Mesothelial cell of epicardium (in vitro differentiated cells): ENCODE results near the gene LIPT2. TPM values are rescaled to one million over a fixed set of nuclear protein-coding genes. Genes with fewer than 3 reads are reported as not detected.

Experiments used
- DNase-seq, 2 experiments: peaks; one replicate each; pipeline ENCODE4 v3.0.0; 2021; ENCODE audit warnings: low spot score in 2 of 2; ENCODE audit not compliant: unreplicated experiment in 2 of 2
- H3K27ac Mint-ChIP-seq: 2 replicates; pipeline ENCODE4 v1.8.0; 2021; ENCODE audit warnings: mixed read lengths
- H3K27me3 Mint-ChIP-seq: 2 replicates; pipeline ENCODE4 v1.8.0; 2021; ENCODE audit warnings: low read depth, mixed read lengths
- H3K36me3 Mint-ChIP-seq: 2 replicates; pipeline ENCODE4 v1.8.0; 2021; ENCODE audit warnings: mixed read lengths
- H3K4me1 Mint-ChIP-seq: 2 replicates; pipeline ENCODE4 v1.8.0; 2021; ENCODE audit warnings: mixed read lengths
- H3K4me3 Mint-ChIP-seq: 2 replicates; pipeline ENCODE4 v1.8.0; 2021; ENCODE audit warnings: mild to moderate bottlenecking, moderate library complexity, mixed read lengths
- H3K9me3 Mint-ChIP-seq: 2 replicates; pipeline ENCODE4 v1.8.0; 2021; ENCODE audit warnings: mixed read lengths
- CTCF ChIP-seq: fragments of 200-600 bp; sonication (generic); IDR thresholded peaks from one replicate; pipeline ENCODE4 v1.5.0; 2021; ENCODE audit warnings: antibody characterized with exemption; ENCODE audit not compliant: unreplicated experiment
- total RNA-seq: library from RNA; stranded (reverse); gene quantifications from 3 replicates; pipeline ENCODE4 v1.2.1, GENCODE V29; 2021

The LIPT2 gene
- total RNA-seq, 1 donor from 2014 or later: 8.7 TPM

DNA sequence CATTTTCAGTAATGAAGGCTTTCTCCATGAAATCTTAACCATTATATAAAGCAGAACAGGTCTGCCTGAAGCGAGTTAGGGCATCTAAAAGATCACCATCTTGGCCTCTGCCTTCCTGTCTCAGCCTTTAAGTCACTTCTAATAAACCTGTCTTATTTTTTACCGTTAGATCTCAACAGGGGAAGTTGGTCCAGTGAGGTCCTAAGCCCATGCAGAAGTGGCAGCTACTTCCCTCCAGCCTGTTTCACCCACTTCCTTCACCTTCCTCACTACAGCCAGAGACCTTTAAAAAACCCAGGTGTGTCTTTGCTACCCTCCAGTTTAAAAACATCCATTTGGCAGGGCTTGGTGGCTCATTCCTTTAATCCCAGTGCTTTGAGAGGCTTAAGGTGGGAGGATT, 14.1 kb upstream of the LIPT2 start:
- TF ChIP-seq CTCF: no peak
- no peaks in the 10 kb centered on the region for H3K36me3 Mint-ChIP-seq
- no peak overlapping the region for H3K4me3 Mint-ChIP-seq
- H3K9me3 Mint-ChIP-seq: peaks cover 9% of the 10 kb centered on the region
- H3K4me1 Mint-ChIP-seq: no peaks in the 10 kb centered on the region
- no peak overlapping the region for H3K27ac Mint-ChIP-seq
- no peak for DNase-seq
- no peaks in the 10 kb centered on the region for H3K27me3 Mint-ChIP-seq

- H3K27me3 Mint-ChIP-seq: no peaks in the 10 kb centered on the region
- DNase-seq: no peak
- H3K27ac Mint-ChIP-seq: no peak overlapping the region
- peaks cover 8% of the 10 kb centered on the region for H3K9me3 Mint-ChIP-seq
- H3K4me3 Mint-ChIP-seq: no peak overlapping the region
- no peaks in the 10 kb centered on the region for H3K36me3 Mint-ChIP-seq
- H3K4me1 Mint-ChIP-seq: no peaks in the 10 kb centered on the region
- TF ChIP-seq CTCF: no peak
These were observed 13.3 kb upstream of the LIPT2 start for GRCh38 chr11:74506823-74507222.

DNA sequence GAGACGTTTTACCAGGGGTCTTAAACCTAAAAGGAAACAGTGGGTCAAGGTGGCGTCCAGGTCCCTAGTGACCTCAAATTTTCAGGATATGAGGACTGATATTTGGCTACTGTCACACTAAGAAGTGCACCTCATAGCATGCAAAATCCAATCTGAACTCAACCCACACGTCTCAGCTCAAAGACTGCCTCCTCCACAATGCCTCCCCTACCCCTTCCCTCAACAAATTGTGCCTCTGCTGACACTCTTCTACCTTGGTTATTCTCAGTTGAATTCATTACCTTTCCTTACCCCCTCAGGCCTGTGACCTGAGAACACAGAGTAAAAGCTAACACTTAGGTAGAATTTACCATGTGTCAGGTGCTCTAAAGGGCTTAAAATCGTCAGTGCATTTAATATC, 12.4 kb upstream of the LIPT2 start:
- TF ChIP-seq CTCF: no peak
- H3K4me1 Mint-ChIP-seq: no peaks in the 10 kb centered on the region
- no peak overlapping the region for H3K27ac Mint-ChIP-seq
- H3K36me3 Mint-ChIP-seq: peaks cover 3% of the 10 kb centered on the region
- H3K27me3 Mint-ChIP-seq: no peaks in the 10 kb centered on the region
- H3K9me3 Mint-ChIP-seq: peaks cover 15% of the 10 kb centered on the region
- no peak overlapping the region for H3K4me3 Mint-ChIP-seq
- no peak for DNase-seq

DNA sequence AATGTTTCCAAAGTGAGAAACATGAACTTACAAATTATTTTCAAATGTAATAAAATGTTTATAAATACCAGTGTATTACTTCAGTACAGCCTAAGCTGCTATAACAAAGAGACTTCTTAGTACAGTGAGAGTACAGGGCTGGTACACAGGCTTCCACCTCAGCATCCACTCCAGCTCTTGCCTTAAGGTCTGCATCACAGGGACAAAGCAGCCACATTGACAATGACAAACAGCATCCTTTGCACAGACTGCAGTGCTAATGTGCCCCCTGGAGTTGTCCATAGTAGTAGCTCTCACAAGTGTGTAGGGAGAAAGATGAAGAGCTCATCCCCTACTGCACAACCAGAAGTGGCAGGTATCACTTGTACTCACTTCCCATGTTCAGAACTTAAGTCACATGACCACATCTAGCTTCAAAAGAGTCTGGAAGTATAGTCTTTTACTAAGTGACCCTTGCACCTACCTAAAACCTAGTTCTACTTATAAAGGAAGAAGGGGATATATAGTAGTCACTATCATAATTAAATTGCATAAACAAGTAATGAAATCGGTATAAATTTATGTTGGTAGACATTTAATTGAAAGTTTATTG, 10.7 kb upstream of the LIPT2 start:
- Mint-ChIP-seq H3K36me3 (peaks cover 4% of the 10 kb centered on the region), H3K27me3 (no peaks in the 10 kb centered on the region), H3K27ac (no peak overlapping the region), H3K4me1 (no peaks in the 10 kb centered on the region), H3K9me3 (peaks cover 27% of the 10 kb centered on the region), H3K4me3 (no peak overlapping the region)
- no peak for DNase-seq
- no peak for TF ChIP-seq CTCF

DNA sequence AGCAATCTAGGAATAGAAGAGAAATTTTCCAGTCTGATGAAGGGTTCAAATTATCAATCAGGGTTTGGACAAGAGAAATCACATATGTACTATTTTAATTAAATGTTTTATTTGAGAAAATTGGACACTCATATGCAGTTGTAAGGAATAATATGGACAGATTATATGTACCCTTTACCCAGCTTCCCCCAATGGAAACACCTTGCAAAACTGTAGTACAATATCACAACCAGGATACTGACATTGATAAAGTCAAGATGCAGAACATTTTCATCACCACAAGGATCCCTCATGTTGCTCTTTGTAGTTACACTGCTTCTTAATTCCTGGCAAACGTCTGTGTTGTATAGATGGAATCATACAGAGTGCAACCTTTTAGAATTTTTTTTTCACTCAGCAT, 1.4 kb upstream of the LIPT2 start:
- no peak for TF ChIP-seq CTCF
- peaks cover 30% of the 10 kb centered on the region for H3K36me3 Mint-ChIP-seq
- no peak for DNase-seq
- H3K4me1 Mint-ChIP-seq: peaks cover 18% of the 10 kb centered on the region
- H3K27ac Mint-ChIP-seq: no peak overlapping the region
- H3K4me3 Mint-ChIP-seq: no peak overlapping the region
- H3K27me3 Mint-ChIP-seq: no peaks in the 10 kb centered on the region
- peaks cover 35% of the 10 kb centered on the region for H3K9me3 Mint-ChIP-seq
